ENCODE measurements around the gene UBE2L5.

UBE2L5 gene

GRCh38 chr13:30477346-30478195 is 55.3 kb downstream of the UBE2L5 start:
- no peak for DNase-seq (ENCODE audit: low read depth, low spot score)
